Stimulated activated effector memory CD8-positive, alpha-beta T cell treated with anti-CD3 and anti-CD28 coated beads, Interleukin-12 subunit alpha, Interleukin-12 subunit beta, amount 100 ng/mL, for 72 hours (primary cell): ENCODE measurements around the gene ALDH18A1.

ENCODE experiments used
- ATAC-seq: fragments of 150-1000 bp; cut with Tn5 transposase; 2 replicates; pipeline ENCODE4 v1.10.0; 2021
- DNase-seq, 2 donors: peaks; one replicate each; pipeline ENCODE4 v3.0.0; 2021 to 2022; ENCODE audit warnings: low spot score in 2 of 2
- H3K27ac Mint-ChIP-seq: one replicate; pipeline ENCODE4 v1.8.0; 2022; ENCODE audit warnings: mild to moderate bottlenecking, mixed read lengths
- H3K36me3 Mint-ChIP-seq: one replicate; pipeline ENCODE4 v1.8.0; 2022; ENCODE audit warnings: mild to moderate bottlenecking, mixed read lengths
- H3K4me1 Mint-ChIP-seq: one replicate; pipeline ENCODE4 v1.8.0; 2022; ENCODE audit warnings: mixed read lengths
- H3K4me3 Mint-ChIP-seq: one replicate; pipeline ENCODE4 v1.8.0; 2022; ENCODE audit warnings: mild to moderate bottlenecking, mixed read lengths
- H3K9me3 Mint-ChIP-seq: one replicate; pipeline ENCODE4 v1.8.0; 2022; ENCODE audit warnings: mixed read lengths

ALDH18A1 gene

GRCh38 chr10:95559896-95560277 is 96.6 kb downstream of the ALDH18A1 start:
- no peaks in the 10 kb centered on the region for H3K9me3 Mint-ChIP-seq
- DNase-seq (no peak), ATAC-seq (no peak)
- H3K4me3 Mint-ChIP-seq = peak overlapping the region; percentile 95
- peaks cover 18% of the 10 kb centered on the region for H3K4me1 Mint-ChIP-seq
- H3K36me3 Mint-ChIP-seq = no peaks in the 10 kb centered on the region
- no peak overlapping the region for H3K27ac Mint-ChIP-seq

DNA sequence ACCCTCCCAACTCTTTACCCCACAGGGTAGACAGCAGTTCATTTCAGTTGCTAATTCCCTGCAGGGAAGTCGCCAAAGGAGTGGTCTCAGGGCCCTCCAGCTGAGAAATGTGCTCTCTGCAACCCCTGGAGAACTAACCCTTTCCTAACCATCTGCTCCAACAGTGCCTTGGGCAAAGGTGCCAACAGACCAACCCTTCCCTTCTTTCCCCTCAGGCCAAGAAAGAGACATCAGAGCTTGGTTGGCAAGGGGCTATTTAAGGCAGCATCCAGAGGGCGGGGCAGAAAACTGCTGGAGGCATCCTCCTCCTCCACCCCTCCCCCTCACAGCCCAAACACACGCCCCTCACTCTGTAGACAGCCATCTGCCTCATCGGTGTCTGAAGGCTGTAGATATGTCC is 97.0 kb downstream of the ALDH18A1 start:
- Mint-ChIP-seq H3K4me1 (peaks cover 18% of the 10 kb centered on the region), H3K4me3 (peak overlapping the region; percentile 95), H3K9me3 (no peaks in the 10 kb centered on the region), H3K36me3 (no peaks in the 10 kb centered on the region), H3K27ac (no peak overlapping the region)
- no peak for DNase-seq
- no peak for ATAC-seq

DNA sequence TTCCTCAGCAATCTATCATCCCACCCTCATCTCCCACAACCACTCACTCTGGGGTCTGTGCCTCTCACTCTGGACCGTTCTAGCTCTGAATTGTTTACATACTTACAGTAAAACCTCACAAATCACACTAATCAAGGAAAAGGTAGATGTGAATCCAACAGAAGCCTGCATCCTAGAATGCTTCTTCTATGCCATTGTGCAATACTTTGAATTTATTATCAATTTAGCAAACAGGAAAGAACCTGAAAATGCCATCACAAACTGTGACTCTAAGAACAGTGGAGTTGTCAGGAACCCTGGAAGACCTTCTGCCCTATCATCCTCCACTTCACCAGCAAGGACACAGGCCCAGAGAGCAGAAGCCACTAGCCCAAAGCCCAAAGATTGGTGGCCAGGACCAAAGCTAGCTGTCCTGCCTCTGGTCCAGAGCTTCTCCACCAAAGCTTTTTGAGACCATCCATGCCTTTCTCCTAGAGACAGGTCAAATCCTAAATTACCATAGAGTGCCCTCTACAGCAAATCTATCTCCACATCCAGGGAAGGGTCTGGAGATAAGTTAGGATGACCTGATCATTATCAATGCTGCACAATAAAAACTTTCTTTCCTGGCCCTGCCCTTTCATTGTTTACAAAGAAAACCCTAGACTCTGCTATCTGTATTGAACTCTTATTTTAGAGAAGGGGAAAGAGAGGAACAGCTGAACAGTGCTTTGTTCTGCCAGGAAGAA is 97.8 kb downstream of the ALDH18A1 start:
- no peak overlapping the region for H3K27ac Mint-ChIP-seq

DNA sequence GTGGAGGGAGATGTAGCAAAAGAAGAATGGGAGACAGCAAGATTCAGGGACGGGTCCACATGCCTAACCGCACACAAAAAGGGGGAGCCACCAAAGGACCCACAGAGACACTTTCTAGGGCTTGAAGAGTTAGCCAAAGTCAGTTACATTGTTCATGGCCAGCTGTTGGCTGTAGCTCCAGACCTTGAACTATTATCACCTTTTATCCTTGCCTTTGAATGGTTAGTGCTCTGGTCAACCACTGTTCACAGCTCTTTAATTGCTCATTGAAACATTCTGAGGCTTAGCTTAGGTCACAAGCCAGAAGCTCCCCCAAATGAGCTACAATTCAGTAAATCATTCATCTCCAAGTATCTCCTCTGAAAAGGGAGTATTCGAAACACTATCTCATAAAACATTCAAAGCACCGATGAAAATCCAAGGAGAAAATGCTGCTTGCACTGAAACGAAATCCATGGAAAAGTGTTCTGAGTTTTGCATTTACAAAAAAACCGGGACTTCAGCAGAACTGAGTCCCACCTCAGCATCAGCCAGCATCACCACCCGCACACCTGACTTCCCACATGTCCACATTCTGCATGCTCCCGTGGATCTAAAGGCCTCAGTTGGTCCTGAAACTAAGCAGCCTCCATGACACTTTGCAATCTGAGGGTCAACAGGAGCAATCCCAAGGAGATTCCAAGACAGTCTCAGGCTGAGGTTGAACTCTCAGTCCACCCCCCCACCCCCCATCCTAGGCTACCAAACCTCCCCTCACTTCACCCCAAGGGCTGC is 99.3 kb downstream of the ALDH18A1 start:
- H3K4me1 Mint-ChIP-seq = peaks cover 18% of the 10 kb centered on the region
- ATAC-seq (no peak), DNase-seq (no peak)
- H3K27ac Mint-ChIP-seq = no peak overlapping the region
- peaks cover 3% of the 10 kb centered on the region for H3K9me3 Mint-ChIP-seq
- H3K36me3 Mint-ChIP-seq = no peaks in the 10 kb centered on the region
- H3K4me3 Mint-ChIP-seq = no peak overlapping the region

More for the DNA sequence above, 97.8 kb downstream of the ALDH18A1 start:
- H3K9me3 Mint-ChIP-seq = no peaks in the 10 kb centered on the region
- H3K36me3 Mint-ChIP-seq = no peaks in the 10 kb centered on the region
- H3K4me3 Mint-ChIP-seq = no peak overlapping the region
- ATAC-seq (no peak), DNase-seq (no peak)
- H3K4me1 Mint-ChIP-seq = peaks cover 18% of the 10 kb centered on the region
